Trophoblast cell (in vitro differentiated cells and primary cell): Measurements from ENCODE around the gene AMOT.

Experiments
- DNase-seq, 2 donors: peaks; one replicate each; pipeline ENCODE4 v3.0.0-alpha.2; 2016
- H2AFZ ChIP-seq: 2 replicates; pipeline ENCODE4 v1.6.1; 2013; ENCODE audit warnings: low read length, moderate library complexity, mild to moderate bottlenecking; ENCODE audit not compliant: insufficient read depth, poor library complexity
- H2AK5ac ChIP-seq: 2 replicates; pipeline ENCODE4 v1.6.1; 2013; ENCODE audit warnings: mild to moderate bottlenecking, low read length
- H2BK120ac ChIP-seq: 2 replicates; pipeline ENCODE4 v1.6.1; 2013; ENCODE audit warnings: low read length, mild to moderate bottlenecking, moderate library complexity; ENCODE audit not compliant: insufficient read depth, poor library complexity
- H2BK12ac ChIP-seq: 2 replicates; pipeline ENCODE4 v1.6.1; 2013; ENCODE audit warnings: mild to moderate bottlenecking, low read length, moderate library complexity
- H2BK5ac ChIP-seq: 2 replicates; pipeline ENCODE4 v1.6.1; 2013; ENCODE audit warnings: low read length, low read depth, moderate library complexity, mild to moderate bottlenecking; ENCODE audit not compliant: poor library complexity
- H3K14ac ChIP-seq: 2 replicates; pipeline ENCODE4 v1.6.1; 2013; ENCODE audit warnings: mild to moderate bottlenecking, low read length
- H3K18ac ChIP-seq: 2 replicates; pipeline ENCODE4 v1.6.1; 2013; ENCODE audit warnings: mild to moderate bottlenecking, low read length
- H3K23ac ChIP-seq: 2 replicates; pipeline ENCODE4 v1.6.1; 2013; ENCODE audit warnings: low read length
- H3K27ac ChIP-seq: 2 replicates; pipeline ENCODE4 v1.5.1; 2013; ENCODE audit warnings: low read depth, mild to moderate bottlenecking, inconsistent platforms, low read length, moderate library complexity
- H3K27me3 ChIP-seq: 2 replicates; pipeline ENCODE4 v1.6.1; 2013; ENCODE audit warnings: inconsistent platforms, mild to moderate bottlenecking, low read length, moderate library complexity; ENCODE audit not compliant: insufficient read depth
- H3K36me3 ChIP-seq, 2 experiments: 1 replicate in 1 of 2; 2 replicates in 1 of 2; pipeline ENCODE4 v1.6.1; 2013; ENCODE audit warnings: low read length in 2 of 2, mild to moderate bottlenecking in 2 of 2, moderate library complexity in 1 of 2; ENCODE audit not compliant: insufficient read depth in 2 of 2, control insufficient read depth in 1 of 2
- H3K4ac ChIP-seq: 2 replicates; pipeline ENCODE4 v1.6.1; 2013; ENCODE audit warnings: low read depth, mild to moderate bottlenecking, low read length, moderate library complexity
- H3K4me1 ChIP-seq, 2 experiments: 1 replicate in 1 of 2; 2 replicates in 1 of 2; pipeline ENCODE4 v1.6.1; 2013; ENCODE audit warnings: low read length in 2 of 2, mild to moderate bottlenecking in 2 of 2, moderate library complexity in 1 of 2; ENCODE audit not compliant: insufficient read depth in 2 of 2, control insufficient read depth in 1 of 2
- H3K4me2 ChIP-seq: 2 replicates; pipeline ENCODE4 v1.6.1; 2013; ENCODE audit warnings: inconsistent platforms, mild to moderate bottlenecking, low read length, moderate library complexity
- H3K4me3 ChIP-seq: 2 replicates; pipeline ENCODE4 v1.5.1; 2013; ENCODE audit warnings: mild to moderate bottlenecking, low read depth, low read length, inconsistent platforms
- H3K79me1 ChIP-seq: one replicate; pipeline ENCODE4 v1.6.1; 2013; ENCODE audit warnings: low read length
- H3K79me2 ChIP-seq: 2 replicates; pipeline ENCODE4 v1.6.1; 2013; ENCODE audit warnings: low read length, mild to moderate bottlenecking; ENCODE audit not compliant: control insufficient read depth, insufficient read depth, poor library complexity
- H3K9ac ChIP-seq: 2 replicates; pipeline ENCODE4 v1.6.1; 2013; ENCODE audit warnings: mild to moderate bottlenecking, low read length
- H3K9me3 ChIP-seq: 2 replicates; pipeline ENCODE4 v1.6.1; 2013; ENCODE audit warnings: low read depth, mild to moderate bottlenecking, control low read depth, inconsistent platforms, low read length; ENCODE audit not compliant: insufficient read depth
- H4K12ac ChIP-seq: 2 replicates; pipeline ENCODE4 v1.6.1; 2013; ENCODE audit warnings: low read depth, mild to moderate bottlenecking, low read length, moderate library complexity
- H4K8ac ChIP-seq: 2 replicates; pipeline ENCODE4 v1.6.1; 2013; ENCODE audit warnings: low read depth, mild to moderate bottlenecking, low read length, moderate library complexity
- H4K91ac ChIP-seq: one replicate; pipeline ENCODE4 v1.6.1; 2013; ENCODE audit warnings: low read depth, mild to moderate bottlenecking, low read length, moderate library complexity
- WGBS: extraction: QIAGEN DNeasy Blood & Tissue Kit; methylation state at CpG from one replicate; pipeline ENCODE4 v1.1.7; 2013; ENCODE audit warnings: missing lambda C conversion rate; ENCODE audit not compliant: insufficient read length, insufficient coverage; ENCODE audit errors: extremely low coverage; 5-methylcytosine and 5-hydroxymethylcytosine counted together

The AMOT gene

GRCh38 chrX:112769034-112769433, 71.6 kb downstream of the AMOT start:
- DNase-seq, result no peak
- Histone ChIP-seq H3K27me3 (no peaks in the 10 kb centered on the region), H3K9me3 (no peaks in the 10 kb centered on the region), H2AFZ (no peak overlapping the region), H3K4me2 (no peak overlapping the region), H3K79me1 (no peaks in the 10 kb centered on the region), H3K4me1 (no peaks in the 10 kb centered on the region), H4K12ac (no peak overlapping the region), H3K4me3 (no peak overlapping the region), H3K23ac (no peak overlapping the region), H3K36me3 (peaks cover 0 to 3% of the 10 kb centered on the region in 2 experiments), H2BK12ac (no peak overlapping the region), H4K8ac (no peak overlapping the region), H3K9ac (no peak overlapping the region), H3K79me2 (no peaks in the 10 kb centered on the region), H3K18ac (no peak overlapping the region), H3K14ac (no peak overlapping the region), H4K91ac (no peak overlapping the region), H2BK120ac (no peak overlapping the region), H2AK5ac (no peak overlapping the region), H2BK5ac (no peak overlapping the region), H3K27ac (no peak overlapping the region), H3K4ac (no peak overlapping the region)
- WGBS, result no CpG with 5 or more reads among the region's 3 CpGs

- Histone ChIP-seq H3K9ac (no peak overlapping the region), H3K27me3 (no peaks in the 10 kb centered on the region), H3K79me1 (no peaks in the 10 kb centered on the region)
Measured at GRCh38 chrX:112768563-112768962, 72.1 kb downstream of the AMOT start.

DNA sequence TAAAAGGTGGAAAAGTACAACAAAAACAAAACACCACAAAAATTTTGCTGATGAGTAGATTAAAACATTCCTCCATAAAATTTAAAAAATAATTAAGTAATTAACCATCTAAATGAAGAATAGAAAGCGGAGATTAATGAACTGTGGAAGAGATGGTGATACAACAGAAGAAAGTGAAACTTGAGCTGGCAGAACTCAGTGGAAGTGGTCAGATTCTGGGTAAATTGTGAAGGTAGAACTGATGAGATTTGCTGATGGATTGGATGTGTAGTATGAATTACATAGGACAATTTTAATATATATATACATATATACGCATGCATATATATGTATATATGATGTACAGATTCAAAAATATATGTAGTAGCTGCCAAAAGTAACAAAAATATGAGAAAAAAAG, 73.9 kb downstream of the AMOT start:
- H3K27me3 ChIP-seq, result no peaks in the 10 kb centered on the region
- no peak overlapping the region for H2BK5ac ChIP-seq
- H3K18ac ChIP-seq, result no peak overlapping the region
- no peak overlapping the region for H2BK12ac ChIP-seq
- H2AFZ ChIP-seq, result no peak overlapping the region
- H3K36me3 ChIP-seq, result no peaks in the 10 kb centered on the region
- H4K91ac ChIP-seq, result no peak overlapping the region
- no peak for DNase-seq
- no peak overlapping the region for H4K8ac ChIP-seq
- H3K9me3 ChIP-seq, result no peaks in the 10 kb centered on the region
- H3K4ac ChIP-seq, result no peak overlapping the region
- H2AK5ac ChIP-seq, result no peak overlapping the region
- no peak overlapping the region for H3K23ac ChIP-seq
- no peak overlapping the region for H3K27ac ChIP-seq
- no peaks in the 10 kb centered on the region for H3K79me1 ChIP-seq
- WGBS, result no CpG with 5 or more reads among the region's 2 CpGs
- H4K12ac ChIP-seq, result no peak overlapping the region
- no peak overlapping the region for H3K4me3 ChIP-seq
- H3K4me2 ChIP-seq, result no peak overlapping the region
- no peak overlapping the region for H2BK120ac ChIP-seq
- no peaks in the 10 kb centered on the region for H3K79me2 ChIP-seq
- no peak overlapping the region for H3K14ac ChIP-seq
- H3K4me1 ChIP-seq, result peaks cover 0 to 2% of the 10 kb centered on the region in 2 experiments
- no peak overlapping the region for H3K9ac ChIP-seq

More at GRCh38 chrX:112768563-112768962, 72.1 kb downstream of the AMOT start:
- H4K91ac ChIP-seq, result no peak overlapping the region
- H3K4me3 ChIP-seq, result no peak overlapping the region
- no peak overlapping the region for H2BK120ac ChIP-seq
- no peak for DNase-seq
- H3K27ac ChIP-seq, result no peak overlapping the region
- H3K14ac ChIP-seq, result no peak overlapping the region
- no peak overlapping the region for H2BK12ac ChIP-seq
- no peak overlapping the region for H2BK5ac ChIP-seq
- H4K12ac ChIP-seq, result no peak overlapping the region
- H2AFZ ChIP-seq, result no peak overlapping the region
- H3K36me3 ChIP-seq, result peaks cover 0 to under 1% of the 10 kb centered on the region in 2 experiments
- WGBS, result no CpG with 5 or more reads among the region's 2 CpGs
- H3K18ac ChIP-seq, result no peak overlapping the region
- H3K4ac ChIP-seq, result no peak overlapping the region
- no peak overlapping the region for H3K4me2 ChIP-seq
- no peaks in the 10 kb centered on the region for H3K9me3 ChIP-seq
- H3K79me2 ChIP-seq, result no peaks in the 10 kb centered on the region
- no peaks in the 10 kb centered on the region for H3K4me1 ChIP-seq
- H4K8ac ChIP-seq, result no peak overlapping the region
- no peak overlapping the region for H3K23ac ChIP-seq
- H2AK5ac ChIP-seq, result no peak overlapping the region

- H3K27ac ChIP-seq, result no peak overlapping the region
- no peaks in the 10 kb centered on the region for H3K79me1 ChIP-seq
- no peak overlapping the region for H3K14ac ChIP-seq
- H3K4me3 ChIP-seq, result no peak overlapping the region
- no peak overlapping the region for H4K91ac ChIP-seq
- no peak overlapping the region for H2AK5ac ChIP-seq
- H2BK5ac ChIP-seq, result no peak overlapping the region
- no peak overlapping the region for H4K12ac ChIP-seq
- no peak overlapping the region for H2BK12ac ChIP-seq
- no peaks in the 10 kb centered on the region for H3K79me2 ChIP-seq
- no peak overlapping the region for H2BK120ac ChIP-seq
- H3K4ac ChIP-seq, result no peak overlapping the region
- no peak overlapping the region for H3K9ac ChIP-seq
- H2AFZ ChIP-seq, result no peak overlapping the region
- H3K23ac ChIP-seq, result no peak overlapping the region
- no peaks in the 10 kb centered on the region for H3K9me3 ChIP-seq
- H4K8ac ChIP-seq, result no peak overlapping the region
- peaks cover 0 to 2% of the 10 kb centered on the region in 2 experiments for H3K4me1 ChIP-seq
- no peak for DNase-seq
- H3K36me3 ChIP-seq, result no peaks in the 10 kb centered on the region
- no peaks in the 10 kb centered on the region for H3K27me3 ChIP-seq
- no CpG with 5 or more reads among the region's 7 CpGs for WGBS
- no peak overlapping the region for H3K4me2 ChIP-seq
- H3K18ac ChIP-seq, result no peak overlapping the region
Measured at GRCh38 chrX:112761242-112762207, 79.1 kb downstream of the AMOT start.
